Hepatocyte (in vitro differentiated cells): Measurements from ENCODE around the gene C19orf81. TPM values are rescaled to one million over a fixed set of nuclear protein-coding genes. Genes with fewer than 3 reads are reported as not detected.

Experiments
- DNase-seq: peaks from one replicate; pipeline ENCODE4 v3.0.0-alpha.2; 2016; ENCODE audit warnings: low spot score
- H2AFZ ChIP-seq: fragments of 200-600 bp; sonication (generic); 2 replicates; pipeline ENCODE4 v1.6.0; 2016; ENCODE audit warnings: antibody characterized with exemption, mild to moderate bottlenecking
- H3K27ac ChIP-seq: fragments of 200-600 bp; sonication (generic); 2 replicates; pipeline ENCODE4 v1.5.1; 2016; ENCODE audit warnings: mild to moderate bottlenecking
- H3K27me3 ChIP-seq: fragments of 200-600 bp; sonication (generic); 2 replicates; pipeline ENCODE4 v1.6.1; 2016
- H3K36me3 ChIP-seq: fragments of 200-600 bp; sonication (generic); replicated peaks from 2 replicates; pipeline ENCODE4 v1.5.1; 2016; ENCODE audit warnings: low read depth; ENCODE audit not compliant: insufficient read depth
- H3K4me1 ChIP-seq: fragments of 200-600 bp; sonication (generic); 2 replicates; pipeline ENCODE4 v1.5.1; 2016; ENCODE audit warnings: mild to moderate bottlenecking, moderate library complexity; ENCODE audit not compliant: insufficient read depth
- H3K4me2 ChIP-seq: fragments of 200-600 bp; sonication (generic); 2 replicates; pipeline ENCODE4 v1.6.0; 2016
- H3K4me3 ChIP-seq: fragments of 200-600 bp; sonication (generic); 2 replicates; pipeline ENCODE4 v1.5.1; 2016; ENCODE audit warnings: mild to moderate bottlenecking
- H3K79me2 ChIP-seq: fragments of 200-600 bp; sonication (generic); 2 replicates; pipeline ENCODE4 v1.6.0; 2017; ENCODE audit warnings: mild to moderate bottlenecking
- H3K9me2 ChIP-seq: fragments of 200-600 bp; sonication (generic); replicated peaks from 2 replicates; pipeline ENCODE4 v1.6.0; 2017; ENCODE audit warnings: mild to moderate bottlenecking; ENCODE audit not compliant: insufficient read depth
- H3K9me3 ChIP-seq: fragments of 200-600 bp; sonication (generic); 2 replicates; pipeline ENCODE4 v1.5.1; 2016; ENCODE audit warnings: low read depth, mild to moderate bottlenecking
- H4K20me1 ChIP-seq: fragments of 200-600 bp; sonication (generic); 2 replicates; pipeline ENCODE4 v1.6.0; 2016; ENCODE audit warnings: mild to moderate bottlenecking; ENCODE audit not compliant: insufficient read depth, poor library complexity, severe bottlenecking
- EZH2 ChIP-seq: fragments of 200-600 bp; sonication (generic); IDR thresholded peaks from 2 replicates; pipeline ENCODE4 v1.6.1; 2016; ENCODE audit warnings: antibody characterized with exemption, mild to moderate bottlenecking, borderline replicate concordance
- EZH2phosphoT487 ChIP-seq: fragments of 200-600 bp; sonication (generic); IDR thresholded peaks from one replicate; pipeline ENCODE4 v1.6.1; 2018; ENCODE audit warnings: antibody characterized with exemption, mild to moderate bottlenecking, low read depth, moderate library complexity; ENCODE audit not compliant: unreplicated experiment, severe bottlenecking
- WGBS: methylation state at CpG from one replicate; pipeline ENCODE4 v1.1.6; 2016; ENCODE audit warnings: low lambda C conversion rate; ENCODE audit errors: missing lambda C conversion rate; 5-methylcytosine and 5-hydroxymethylcytosine counted together
- polyA plus RNA-seq: library from polyadenylated mRNA; unstranded; fragments of >200 nt; fragmentation: Nextera tagmentation; extraction: Ambion mirVana; gene quantifications from 2 replicates; pipeline ENCODE4 v1.2.1, GENCODE V29; 2016
- total RNA-seq: library from RNA; depleted of rRNA; stranded (reverse); fragments of >200 nt; gene quantifications from 2 replicates; pipeline ENCODE4 v1.2.3, GENCODE V29; 2014
- TF ChIP-seq, protein P1 (sequence below): fragments of 200-600 bp; sonication (generic); IDR thresholded peaks from 2 replicates; pipeline ENCODE4 v1.5.1; 2016; ENCODE audit warnings: antibody characterized with exemption, mild to moderate bottlenecking; ENCODE audit not compliant: poor library complexity

Gene C19orf81
- total and polyA plus RNA-seq, 2 experiments from 2014 or later: 4.1 to 12.4 TPM

DNA sequence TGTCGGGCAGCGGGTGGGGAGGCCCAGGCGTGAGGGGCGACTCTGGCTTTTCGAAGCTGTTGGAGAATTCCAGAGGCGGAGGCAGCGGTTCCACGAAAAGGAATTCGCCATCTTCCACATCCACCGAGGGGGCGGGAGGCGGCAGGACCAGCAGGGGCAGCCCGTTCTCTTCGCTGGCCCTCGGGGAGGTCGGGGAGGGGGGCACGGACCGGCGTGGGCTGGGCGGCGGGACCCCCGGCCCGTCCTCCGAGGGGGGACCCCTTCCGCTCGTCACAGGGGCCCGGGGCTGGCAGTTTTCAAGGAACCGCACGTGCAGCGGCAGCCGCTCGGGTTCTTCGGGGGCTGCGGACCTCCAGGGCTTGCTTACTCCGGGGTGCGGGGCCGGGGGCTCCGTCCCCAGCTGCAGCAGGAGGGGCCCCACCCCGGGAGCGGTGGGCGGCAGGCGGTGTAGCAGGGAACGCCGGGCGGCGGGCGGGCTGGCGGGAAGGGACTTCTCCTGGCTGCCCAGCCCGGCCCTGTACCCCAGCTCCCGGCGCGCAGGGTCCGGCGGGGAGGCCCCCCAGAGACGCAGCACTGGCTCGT lies 18.0 kb downstream of the C19orf81 start:
- no peak overlapping the region for H2AFZ ChIP-seq
- H3K79me2 ChIP-seq: no peaks in the 10 kb centered on the region
- peaks cover 54% of the 10 kb centered on the region for H3K27me3 ChIP-seq
- H3K36me3 ChIP-seq: no peaks in the 10 kb centered on the region
- H4K20me1 ChIP-seq: no peaks in the 10 kb centered on the region
- WGBS: 62% methylated on average over 17 of the region's 56 CpGs
- no peaks in the 10 kb centered on the region for H3K4me1 ChIP-seq
- no peaks in the 10 kb centered on the region for H3K9me3 ChIP-seq
- TF ChIP-seq, protein P1, sequence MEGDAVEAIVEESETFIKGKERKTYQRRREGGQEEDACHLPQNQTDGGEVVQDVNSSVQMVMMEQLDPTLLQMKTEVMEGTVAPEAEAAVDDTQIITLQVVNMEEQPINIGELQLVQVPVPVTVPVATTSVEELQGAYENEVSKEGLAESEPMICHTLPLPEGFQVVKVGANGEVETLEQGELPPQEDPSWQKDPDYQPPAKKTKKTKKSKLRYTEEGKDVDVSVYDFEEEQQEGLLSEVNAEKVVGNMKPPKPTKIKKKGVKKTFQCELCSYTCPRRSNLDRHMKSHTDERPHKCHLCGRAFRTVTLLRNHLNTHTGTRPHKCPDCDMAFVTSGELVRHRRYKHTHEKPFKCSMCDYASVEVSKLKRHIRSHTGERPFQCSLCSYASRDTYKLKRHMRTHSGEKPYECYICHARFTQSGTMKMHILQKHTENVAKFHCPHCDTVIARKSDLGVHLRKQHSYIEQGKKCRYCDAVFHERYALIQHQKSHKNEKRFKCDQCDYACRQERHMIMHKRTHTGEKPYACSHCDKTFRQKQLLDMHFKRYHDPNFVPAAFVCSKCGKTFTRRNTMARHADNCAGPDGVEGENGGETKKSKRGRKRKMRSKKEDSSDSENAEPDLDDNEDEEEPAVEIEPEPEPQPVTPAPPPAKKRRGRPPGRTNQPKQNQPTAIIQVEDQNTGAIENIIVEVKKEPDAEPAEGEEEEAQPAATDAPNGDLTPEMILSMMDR: no peak
- TF ChIP-seq EZH2: peak; percentile 83
- H3K4me2 ChIP-seq: peak overlapping the region; percentile 56
- H3K4me3 ChIP-seq: no peak overlapping the region
- no peak for DNase-seq
- H3K9me2 ChIP-seq: no peaks in the 10 kb centered on the region
- H3K27ac ChIP-seq: no peak overlapping the region

DNA sequence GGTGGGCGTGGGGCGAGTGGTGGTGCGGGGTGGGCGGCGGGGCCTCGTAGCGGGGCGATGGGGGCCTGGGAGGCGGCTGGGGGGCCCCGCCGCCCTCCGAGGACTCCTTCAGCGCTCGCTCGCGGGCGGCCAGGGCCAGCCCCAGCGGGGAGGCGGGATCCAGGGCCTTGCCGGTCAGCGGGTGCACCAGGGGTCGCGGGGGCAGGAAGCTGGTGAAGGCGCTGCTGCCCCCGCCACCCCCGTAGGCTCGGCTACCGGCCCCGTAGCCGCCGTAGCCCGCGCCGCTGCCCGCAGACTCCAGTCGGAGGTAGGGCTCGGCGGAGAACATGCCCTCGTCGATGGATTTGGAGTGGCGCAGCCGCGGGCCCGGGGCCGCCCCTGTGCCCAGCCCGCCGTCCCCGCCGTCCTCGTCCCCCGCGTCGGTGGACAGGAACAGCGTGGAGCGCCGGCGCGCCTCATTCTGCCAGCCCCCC lies 18.6 kb downstream of the C19orf81 start:
- Histone ChIP-seq H3K9me2 (no peaks in the 10 kb centered on the region), H3K4me1 (no peaks in the 10 kb centered on the region), H3K4me2 (peak overlapping the region; percentile 56), H4K20me1 (no peaks in the 10 kb centered on the region), H3K27me3 (peaks cover 57% of the 10 kb centered on the region), H3K27ac (no peak overlapping the region), H3K9me3 (no peaks in the 10 kb centered on the region), H2AFZ (no peak overlapping the region), H3K79me2 (no peaks in the 10 kb centered on the region), H3K36me3 (no peaks in the 10 kb centered on the region), H3K4me3 (no peak overlapping the region)
- WGBS: 7% methylated on average over 3 of the region's 58 CpGs
- DNase-seq: no peak
- TF ChIP-seq EZH2: peak; percentile 83
- TF ChIP-seq, protein P1: no peak

DNA sequence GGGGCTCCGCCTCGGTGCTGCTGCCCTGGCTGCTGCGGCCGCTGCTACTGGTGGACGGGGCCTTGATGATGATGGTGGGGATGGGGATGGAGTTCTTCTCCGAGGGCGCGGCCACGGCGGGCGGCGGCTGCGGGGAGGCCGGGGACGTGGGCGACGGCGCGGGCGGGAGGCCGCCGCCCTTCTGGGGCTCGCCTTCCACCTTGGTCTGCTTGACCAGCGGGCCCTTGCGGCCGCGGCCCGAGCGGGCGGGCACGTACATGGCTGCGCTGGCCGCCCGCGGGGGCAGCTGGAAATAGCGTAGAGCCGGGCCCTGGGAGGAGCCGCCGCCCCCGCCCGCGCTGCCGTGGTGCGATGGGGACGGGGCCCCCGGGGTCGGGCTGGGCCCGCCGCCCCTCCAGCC lies 19.2 kb downstream of the C19orf81 start:
- no peak for DNase-seq
- TF ChIP-seq EZH2phosphoT487 (no peak), EZH2 (no peak)
- TF ChIP-seq, protein P1: no peak
- Histone ChIP-seq H3K27me3 (peaks cover 63% of the 10 kb centered on the region), H3K9me2 (no peaks in the 10 kb centered on the region), H3K4me1 (no peaks in the 10 kb centered on the region), H2AFZ (no peak overlapping the region), H3K36me3 (no peaks in the 10 kb centered on the region), H3K27ac (no peak overlapping the region), H3K4me3 (no peak overlapping the region), H3K4me2 (peak overlapping the region; percentile 56), H4K20me1 (no peaks in the 10 kb centered on the region), H3K9me3 (no peaks in the 10 kb centered on the region), H3K79me2 (no peaks in the 10 kb centered on the region)
- WGBS: no CpG with 5 or more reads among the region's 49 CpGs
